ENCODE data around the gene CCDC61.

Gene CCDC61

GRCh38 chr19:45994998-45995714 lies at the start of gene CCDC61:
TSS of gene CCDC61 (plus strand) at chr19:45995467. CDS start at chr19:46003019, 7,552 bp downstream.
- DNase-seq (ENCODE audit: low read depth in 4 of 4, low spot score in 1 of 4), result peak; percentile 88 to 92 (median 91)

GRCh38 chr19:45947926-45948325 lies 47.3 kb upstream of the CCDC61 start:
- no peak for DNase-seq (ENCODE audit: low read depth in 4 of 4, low spot score in 1 of 4)

GRCh38 chr19:45952341-45952685 lies 43.0 kb upstream of the CCDC61 start:
- DNase-seq (ENCODE audit: low read depth in 4 of 4, low spot score in 1 of 4), result no peak

GRCh38 chr19:45952686-45953505 lies 42.4 kb upstream of the CCDC61 start:
- peak in 3 of 4 experiments; percentile 18 to 36 (median 27) for DNase-seq (ENCODE audit: low read depth in 4 of 4, low spot score in 1 of 4)

GRCh38 chr19:45953676-45954075 lies 41.6 kb upstream of the CCDC61 start:
- DNase-seq (ENCODE audit: low read depth in 4 of 4, low spot score in 1 of 4), result no peak

- no peak for DNase-seq (ENCODE audit: low read depth in 4 of 4, low spot score in 1 of 4)
Observed at GRCh38 chr19:45954156-45954555, 41.1 kb upstream of the CCDC61 start.

GRCh38 chr19:45955905-45956608 lies 39.2 kb upstream of the CCDC61 start:
- DNase-seq (ENCODE audit: low read depth in 4 of 4, low spot score in 1 of 4), result no peak

GRCh38 chr19:45958320-45958719 lies 36.9 kb upstream of the CCDC61 start:
- no peak for DNase-seq (ENCODE audit: low read depth in 4 of 4, low spot score in 1 of 4)

GRCh38 chr19:45958769-45959516 lies 36.3 kb upstream of the CCDC61 start:
- no peak for DNase-seq (ENCODE audit: low read depth in 4 of 4, low spot score in 1 of 4)

GRCh38 chr19:45959517-45960025 lies 35.7 kb upstream of the CCDC61 start:
- DNase-seq (ENCODE audit: low read depth in 4 of 4, low spot score in 1 of 4), result no peak

- DNase-seq (ENCODE audit: low read depth in 4 of 4, low spot score in 1 of 4), result no peak
Observed at GRCh38 chr19:45960595-45961235, 34.6 kb upstream of the CCDC61 start.

GRCh38 chr19:45962021-45962420 lies 33.2 kb upstream of the CCDC61 start:
- no peak for DNase-seq (ENCODE audit: low read depth in 4 of 4, low spot score in 1 of 4)

GRCh38 chr19:45967246-45967645 lies 28.0 kb upstream of the CCDC61 start:
- no peak for DNase-seq (ENCODE audit: low read depth in 4 of 4, low spot score in 1 of 4)

GRCh38 chr19:45968626-45969025 lies 26.6 kb upstream of the CCDC61 start:
- no peak for DNase-seq (ENCODE audit: low read depth in 4 of 4, low spot score in 1 of 4)

- DNase-seq (ENCODE audit: low read depth in 4 of 4, low spot score in 1 of 4), result no peak
Observed at GRCh38 chr19:45969676-45970075, 25.6 kb upstream of the CCDC61 start.

- no peak for DNase-seq (ENCODE audit: low read depth in 4 of 4, low spot score in 1 of 4)
Observed at GRCh38 chr19:45971260-45971902, 23.9 kb upstream of the CCDC61 start.

GRCh38 chr19:45972081-45972946 lies 23.0 kb upstream of the CCDC61 start:
- peak in 1 of 4 experiments; percentile 16 for DNase-seq (ENCODE audit: low read depth in 4 of 4, low spot score in 1 of 4)

GRCh38 chr19:45972947-45973540 lies 22.2 kb upstream of the CCDC61 start:
- DNase-seq (ENCODE audit: low read depth in 4 of 4, low spot score in 1 of 4), result no peak
